NCI-H510A treated with DMSO at 0.1 percent for 48 hours (cell line): ENCODE results near the gene SNAP47.
A peak's percentile ranks its signal among the peaks of the same experiment; 100 is the strongest.

Experiments used
- DNase-seq: peaks from one replicate; lab custom pipeline; 2025; lab: John Stamatoyannopoulos, UW

Gene SNAP47

DNA sequence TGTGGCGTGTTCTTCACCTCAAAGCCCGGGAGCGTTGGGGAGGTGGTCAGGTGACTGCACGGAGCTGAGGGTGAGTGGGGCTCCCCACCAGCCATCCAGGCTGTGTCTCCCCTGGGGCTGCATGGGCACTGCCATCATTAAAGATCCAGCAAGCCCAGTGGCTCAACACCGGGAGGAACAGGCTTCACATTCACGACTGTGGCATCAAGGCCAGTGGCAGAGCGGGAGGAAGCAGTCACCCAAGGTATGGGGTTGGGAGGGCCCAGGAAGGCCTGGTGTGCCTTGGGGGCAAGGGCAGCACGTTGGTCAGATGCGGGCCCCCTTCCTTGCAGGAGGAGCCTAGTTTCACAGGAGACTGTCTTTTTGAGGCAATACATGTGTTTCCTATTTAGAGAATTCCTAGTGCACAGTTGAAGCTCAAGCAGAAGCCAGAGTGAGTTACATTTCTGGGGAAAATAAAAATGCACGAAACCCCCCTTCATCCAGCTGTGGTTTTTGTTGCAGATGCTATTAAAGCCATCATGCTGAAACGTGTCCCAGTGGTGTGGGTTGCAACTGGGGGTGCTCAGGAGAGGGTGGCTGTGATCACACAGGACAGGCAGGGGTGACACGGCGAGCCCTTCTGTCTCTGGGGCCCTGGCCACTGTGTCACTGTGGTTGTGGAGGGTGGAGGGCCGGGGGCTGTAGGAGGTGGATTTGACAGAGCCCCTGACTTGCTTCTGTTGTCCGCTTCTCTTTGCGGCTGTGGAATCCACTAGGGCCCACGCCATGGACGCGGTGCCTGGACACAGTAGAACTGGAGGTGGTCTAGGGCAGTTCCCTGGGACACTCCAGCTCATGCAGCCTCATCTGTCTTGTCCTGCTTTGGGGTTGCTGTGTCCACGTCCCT is 34.1 kb downstream of the SNAP47 start:
- no peak for DNase-seq

DNA sequence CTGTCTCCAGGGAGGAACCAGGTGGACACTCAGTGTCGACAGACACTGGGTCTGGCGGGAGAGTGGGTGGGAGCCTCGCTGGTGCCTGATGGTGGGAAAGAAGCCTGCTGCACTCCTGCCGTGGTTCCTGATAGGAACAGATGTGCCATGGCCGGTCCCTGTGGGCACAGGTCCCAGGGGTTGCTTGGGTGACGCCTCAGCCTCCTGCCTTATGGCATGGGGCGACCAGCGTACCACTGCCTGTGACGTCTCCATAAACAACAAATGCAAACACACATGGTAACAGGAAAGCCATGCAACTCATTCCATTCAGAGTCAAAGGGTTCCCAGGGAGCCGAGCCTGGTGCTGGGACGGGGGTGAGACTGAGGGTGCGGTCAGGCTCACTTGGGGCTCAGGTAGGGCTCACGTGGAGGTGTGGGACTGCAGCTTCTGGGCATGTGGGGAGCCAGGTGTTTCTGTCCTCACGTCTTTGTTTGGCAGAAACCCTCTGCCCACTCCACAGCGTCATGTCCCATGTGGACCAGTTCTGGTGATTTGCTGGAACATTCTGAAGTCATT is 34.8 kb downstream of the SNAP47 start:
- DNase-seq = no peak

DNA sequence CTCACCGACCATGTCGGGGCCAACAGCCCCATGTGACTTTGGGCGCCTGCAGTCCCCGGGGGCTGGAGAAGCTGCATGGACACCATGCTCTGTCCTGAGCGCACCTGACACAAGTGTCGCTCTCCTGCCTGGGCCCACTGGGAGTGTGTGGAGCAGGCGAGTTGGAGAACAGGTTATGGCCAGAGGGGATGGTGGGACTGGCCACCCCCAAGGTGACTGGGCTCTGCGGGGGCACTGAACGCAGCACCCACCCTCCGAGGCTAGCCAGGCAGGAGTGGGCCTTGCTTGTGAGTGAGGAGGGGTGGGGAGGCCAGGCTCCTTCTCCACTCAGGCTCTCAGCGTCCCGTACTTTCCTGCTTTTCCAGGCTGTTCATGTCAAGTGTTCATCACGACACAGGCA is 35.6 kb downstream of the SNAP47 start:
- DNase-seq = no peak

DNA sequence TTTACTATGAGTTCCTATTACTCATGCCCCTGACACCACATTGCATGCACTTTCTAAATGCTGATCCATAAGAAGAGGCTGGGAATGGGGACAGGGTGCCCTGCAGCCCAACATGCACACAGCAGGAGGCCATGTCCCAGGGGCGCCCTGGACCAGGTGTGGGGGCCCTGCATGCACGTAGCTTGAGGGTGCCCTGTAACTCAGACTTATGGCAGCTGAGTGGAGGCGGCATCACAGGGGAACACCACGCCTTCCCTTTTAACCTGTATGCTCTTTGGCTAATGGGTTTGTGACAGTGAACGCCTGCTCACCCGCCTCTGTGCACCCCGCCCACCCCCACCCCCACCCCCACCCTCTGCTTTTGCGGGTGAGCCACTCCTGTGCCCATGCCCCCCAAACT is 36.1 kb downstream of the SNAP47 start:
- DNase-seq = no peak

DNA sequence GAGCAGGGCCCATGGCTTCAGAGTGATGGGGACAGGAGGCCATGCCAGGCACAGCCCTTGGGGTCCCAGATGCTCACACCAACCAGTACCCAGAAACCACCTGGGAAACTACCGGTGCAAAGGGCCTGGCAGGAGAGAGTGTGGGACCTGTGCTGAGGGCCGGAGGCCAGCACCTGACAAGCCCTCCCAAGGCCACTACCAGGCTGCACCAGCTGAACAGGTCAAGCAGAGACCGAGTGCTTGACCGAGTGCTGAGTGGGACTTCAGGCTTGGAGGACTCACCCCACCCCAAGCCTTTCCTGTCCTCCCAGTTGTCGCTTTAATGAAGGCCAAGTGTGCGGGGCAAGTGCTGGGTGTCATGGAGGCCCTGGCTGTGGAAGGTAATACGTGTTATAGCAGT is 36.5 kb downstream of the SNAP47 start:
- no peak for DNase-seq

DNA sequence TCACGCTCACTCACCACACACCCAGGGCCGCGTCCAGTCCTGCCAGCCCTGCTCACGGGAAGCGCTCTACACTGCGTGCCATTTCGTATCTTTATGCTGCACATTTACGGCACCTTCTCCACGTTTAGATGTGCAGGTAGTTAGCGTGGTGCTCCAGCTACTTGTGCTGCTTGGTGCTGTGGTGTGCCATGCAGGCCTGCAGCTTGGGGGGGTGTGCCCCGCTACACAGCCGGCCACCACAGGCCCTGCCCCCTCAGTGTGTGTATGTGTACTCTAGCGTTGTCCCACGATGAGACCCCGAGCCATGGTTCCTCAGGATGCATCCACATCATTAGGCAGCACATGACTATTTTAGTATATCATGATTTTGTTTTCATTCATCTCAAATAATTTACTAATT is 38.3 kb downstream of the SNAP47 start:
- peak; percentile 79 for DNase-seq

DNA sequence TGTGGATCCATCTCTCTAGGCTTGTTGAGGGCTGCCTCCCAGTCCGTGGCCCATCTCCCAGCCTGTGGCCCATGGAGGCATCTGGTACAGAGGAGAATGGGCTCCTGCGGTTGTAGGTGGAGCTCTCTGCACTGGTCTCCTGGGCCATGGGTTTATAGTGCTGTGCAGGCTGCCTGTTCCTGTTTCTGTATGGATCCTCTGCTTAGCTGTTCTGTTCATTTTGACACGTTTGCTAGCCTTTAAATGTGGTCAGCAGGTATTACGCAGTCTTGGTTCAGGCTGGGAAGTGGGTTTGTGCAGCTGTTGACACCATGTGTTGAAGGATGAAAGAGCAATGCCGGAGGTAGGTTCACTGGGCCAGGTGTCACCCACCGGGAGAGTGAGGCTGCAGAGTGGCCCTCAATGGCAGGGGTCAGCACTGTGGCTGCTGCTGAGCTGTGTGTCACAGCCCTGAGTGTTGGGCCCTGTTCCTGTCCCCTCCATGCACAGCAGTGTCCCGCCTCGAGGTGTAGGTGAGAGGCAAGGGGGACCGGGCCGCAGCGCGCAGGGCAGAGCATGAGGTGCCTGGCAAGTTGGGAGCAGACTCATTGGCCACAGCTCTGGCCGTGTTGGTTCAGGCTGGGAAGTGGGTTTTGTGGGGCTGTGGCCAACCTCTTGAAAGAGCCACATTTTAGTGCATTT is 39.0 kb downstream of the SNAP47 start:
- peak; percentile 79 for DNase-seq

DNA sequence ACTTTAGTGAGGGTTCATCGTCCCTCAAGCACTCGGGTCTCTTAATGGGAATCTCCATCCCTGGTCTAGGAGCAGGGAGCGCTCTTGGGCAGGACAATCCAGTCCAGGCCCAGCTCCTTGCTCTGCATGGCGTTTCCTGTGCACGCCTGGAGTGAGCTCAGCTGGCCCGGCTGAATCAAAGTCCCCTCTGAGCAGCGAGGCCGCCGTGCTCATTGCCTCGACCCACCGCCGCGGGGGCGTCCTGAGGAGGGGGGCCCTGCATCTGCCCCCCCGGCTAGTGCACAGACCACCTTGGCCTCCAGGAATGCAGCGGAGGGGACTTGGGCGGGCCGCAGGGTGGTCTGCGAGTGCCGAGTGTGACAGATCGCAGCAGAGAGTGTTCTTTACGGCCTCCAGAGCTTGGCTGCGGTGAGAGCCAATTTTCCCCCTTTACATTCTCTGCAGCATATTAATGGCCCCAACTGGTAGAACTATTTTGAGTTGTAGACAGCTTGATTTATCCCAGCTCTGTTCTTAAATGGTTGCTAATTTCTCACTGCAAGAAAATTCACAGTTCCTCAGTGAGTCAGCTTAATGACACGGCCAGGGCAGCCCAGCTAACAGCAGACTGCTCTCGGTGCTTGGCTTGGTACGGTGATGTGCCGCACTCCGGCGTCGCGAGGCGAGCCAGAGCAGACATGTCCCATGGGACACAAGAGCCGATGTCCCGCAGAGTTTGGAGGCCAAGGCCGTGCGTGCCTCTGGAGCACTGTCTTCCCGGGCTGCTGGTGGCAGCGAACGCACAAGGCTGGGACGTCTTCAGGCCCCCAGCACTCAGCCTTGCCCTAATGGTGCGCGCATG is 39.8 kb downstream of the SNAP47 start:
- DNase-seq = no peak

DNA sequence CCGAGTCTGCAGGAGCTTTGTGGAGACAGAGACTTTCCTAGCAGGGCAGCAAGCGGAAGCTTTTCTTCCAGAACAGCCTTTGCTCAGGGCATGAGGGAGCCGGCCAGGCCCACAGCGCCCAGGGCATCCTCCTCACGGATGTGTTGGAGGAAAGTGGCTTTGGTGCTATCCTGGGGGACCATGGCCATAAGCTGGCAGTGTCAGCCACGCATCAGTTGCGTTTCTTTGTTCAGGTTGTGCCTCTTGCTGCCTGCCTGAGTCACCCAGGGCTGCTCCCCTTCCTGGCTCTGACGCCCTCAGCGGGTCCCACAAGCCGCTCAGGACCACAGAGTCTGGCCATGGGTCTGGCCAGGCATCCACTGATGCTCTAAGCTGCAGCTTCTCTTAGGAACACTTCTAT is 40.6 kb downstream of the SNAP47 start:
- no peak for DNase-seq

DNA sequence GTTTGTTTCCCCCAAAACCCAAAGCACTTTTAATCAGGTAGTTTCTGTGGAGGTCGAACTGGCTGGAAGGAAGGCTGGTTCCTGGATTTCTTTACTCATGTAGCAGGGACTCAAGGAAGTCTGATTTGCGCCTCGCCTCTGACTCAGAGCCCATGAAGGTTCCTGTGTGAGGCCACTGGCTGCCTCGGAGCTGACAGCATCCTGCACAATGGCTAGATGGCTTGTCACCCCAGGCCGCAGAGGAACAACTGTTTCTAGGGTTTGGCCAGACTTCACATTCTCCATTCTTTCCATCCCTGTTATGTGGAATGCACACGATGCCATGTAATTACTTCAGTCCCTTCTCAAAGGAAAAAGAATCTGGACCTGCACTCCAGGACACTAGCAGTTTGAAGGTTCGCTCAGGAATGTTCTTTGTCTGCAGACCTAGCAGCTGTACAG is 41.1 kb downstream of the SNAP47 start:
- DNase-seq = no peak

DNA sequence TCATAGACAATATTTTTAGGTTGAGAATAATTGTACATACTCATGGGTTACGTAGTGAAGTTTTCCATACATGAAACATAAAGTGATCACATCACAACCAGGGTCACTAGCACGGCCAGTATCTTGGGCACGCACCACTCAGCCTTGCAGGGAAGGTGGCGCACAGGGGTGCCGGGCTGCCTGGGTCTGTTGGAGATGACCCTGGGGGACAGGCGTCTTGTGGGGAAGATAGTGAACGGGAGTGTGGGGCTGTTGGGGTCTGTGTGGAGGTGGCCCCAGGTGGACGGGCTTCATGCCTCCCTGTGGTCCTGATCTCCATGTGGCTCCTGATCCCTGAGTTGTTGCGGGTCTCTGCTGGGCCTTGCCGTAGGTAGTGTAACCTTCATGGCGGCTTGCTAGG is 41.9 kb downstream of the SNAP47 start:
- DNase-seq = no peak

DNA sequence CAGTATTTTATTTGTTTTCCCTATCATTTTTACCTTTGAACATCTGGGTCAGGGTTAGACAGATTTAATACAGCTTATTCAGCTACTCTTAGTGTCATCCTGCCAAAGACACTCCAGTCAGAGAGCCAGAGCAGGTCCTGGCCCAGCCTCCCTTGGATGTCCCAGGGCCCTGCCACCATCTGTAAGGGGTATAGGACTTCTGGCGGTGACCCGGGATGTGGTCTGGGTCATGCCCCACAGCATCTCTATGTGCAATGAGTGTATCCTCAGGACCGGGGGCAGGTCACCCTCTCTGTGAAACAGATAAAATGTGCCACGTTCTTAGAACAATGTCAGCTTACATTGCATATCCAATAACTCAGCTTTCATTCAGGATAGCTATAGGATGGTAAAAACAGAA is 42.4 kb downstream of the SNAP47 start:
- no peak for DNase-seq

DNA sequence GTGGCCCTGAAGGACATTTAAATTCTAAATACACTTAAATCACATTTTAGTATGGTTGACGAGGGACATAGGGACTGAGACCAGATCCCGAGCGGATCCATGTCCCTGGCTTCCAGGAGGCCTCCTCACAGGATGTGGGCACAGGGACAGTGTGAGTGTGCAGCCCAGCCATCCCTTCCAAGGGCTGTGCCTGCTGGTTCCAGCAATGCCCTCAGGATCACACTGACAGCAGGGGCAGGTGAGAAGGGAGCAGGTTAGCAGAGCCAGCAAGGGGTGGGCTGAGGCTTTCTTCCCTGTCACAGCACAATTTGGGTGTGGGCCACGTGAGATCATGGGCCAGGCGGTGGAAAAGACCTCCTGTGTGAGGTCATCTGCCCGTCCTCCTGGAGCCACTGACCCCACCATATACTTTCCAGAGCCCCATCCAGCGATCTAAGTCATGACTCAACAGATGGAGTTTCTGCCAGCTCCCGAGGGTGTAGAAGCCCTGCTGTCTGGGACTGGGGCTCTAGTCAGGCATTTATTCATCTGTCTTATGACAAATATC is 43.2 kb downstream of the SNAP47 start:
- DNase-seq = no peak

DNA sequence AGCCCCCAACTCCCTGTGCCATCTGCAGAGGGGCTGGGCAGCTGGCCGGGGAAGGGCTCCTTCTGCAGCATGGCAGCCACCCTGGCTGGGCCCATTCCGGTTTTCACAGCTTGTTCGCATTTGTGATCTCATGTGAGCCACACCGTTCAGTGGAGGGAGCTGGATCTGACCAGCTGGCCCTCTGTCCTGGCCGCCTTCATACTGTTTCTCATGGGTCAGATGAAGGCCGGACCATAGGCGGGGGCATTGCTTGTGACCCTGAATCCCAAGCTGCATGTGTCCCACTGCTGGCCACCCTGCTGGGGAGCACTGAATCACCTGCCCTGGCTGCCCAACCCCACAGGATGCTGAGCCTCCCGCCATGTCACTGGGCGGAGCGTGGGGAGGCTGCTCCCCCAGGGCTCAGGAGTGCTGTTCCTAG is 43.8 kb downstream of the SNAP47 start:
- DNase-seq = no peak

DNA sequence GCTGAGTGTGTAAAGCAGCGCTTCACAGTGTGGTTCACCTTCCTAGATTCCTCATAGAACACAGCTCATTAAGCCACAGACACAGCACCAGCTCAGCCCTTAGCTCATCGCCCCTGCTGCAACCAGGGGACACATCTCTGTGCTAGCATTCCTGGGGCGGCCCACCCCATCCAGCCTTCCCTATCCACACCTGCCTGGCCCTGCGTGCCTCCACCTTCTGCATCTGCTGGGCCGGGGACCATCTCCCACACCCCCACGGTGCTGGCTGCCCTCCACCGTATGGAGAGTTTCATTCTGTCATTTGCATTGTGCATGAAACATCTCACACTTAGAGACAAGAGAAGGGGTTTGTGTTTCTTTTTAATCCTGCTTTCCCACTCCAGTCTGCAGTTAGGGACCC is 44.5 kb downstream of the SNAP47 start:
- no peak for DNase-seq

DNA sequence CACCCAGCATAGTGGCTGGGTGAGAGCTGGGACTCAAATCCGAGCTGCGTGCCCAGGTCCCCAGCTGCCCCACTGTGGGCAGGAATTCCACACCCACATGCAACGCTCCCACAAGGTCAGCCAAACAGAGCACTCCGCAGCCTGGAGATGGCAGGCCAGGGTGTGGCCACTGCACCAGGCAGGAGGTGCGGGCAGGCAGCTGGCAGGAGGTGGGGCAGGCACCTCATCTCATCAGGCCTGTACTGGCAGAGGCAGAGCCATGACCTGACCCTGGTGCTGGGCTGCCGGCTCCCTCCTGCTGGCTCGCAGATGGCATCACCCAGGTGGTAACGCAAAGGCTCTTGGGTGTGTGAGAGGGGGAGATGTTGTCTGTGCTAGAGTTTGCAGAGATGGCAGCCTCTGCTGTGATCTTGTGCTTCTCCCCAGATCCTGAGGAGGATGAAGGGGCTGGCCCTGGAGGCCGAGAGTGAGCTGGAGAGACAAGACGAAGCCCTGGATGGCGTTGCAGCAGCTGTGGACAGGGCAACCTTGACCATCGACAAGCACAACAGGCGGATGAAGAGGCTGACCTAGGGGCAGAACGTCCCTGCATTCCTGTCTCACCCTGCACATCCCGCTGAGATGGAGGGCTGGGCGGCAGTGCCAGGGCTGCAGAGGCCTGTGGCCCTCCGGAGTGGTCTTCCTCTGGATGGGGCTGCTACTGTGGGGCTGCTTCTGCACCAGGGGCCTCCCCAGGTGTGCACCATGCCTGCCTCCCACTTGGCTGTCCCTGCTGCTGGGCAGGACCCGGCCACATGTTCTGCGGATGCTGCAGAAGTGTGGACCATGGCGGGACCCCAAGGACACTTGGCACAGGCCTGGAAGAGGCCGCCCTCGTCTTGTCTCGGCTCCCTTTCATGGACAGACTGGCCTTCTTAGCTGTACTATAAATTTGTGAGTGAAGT is 45.1 kb downstream of the SNAP47 start:
- no peak for DNase-seq

DNA sequence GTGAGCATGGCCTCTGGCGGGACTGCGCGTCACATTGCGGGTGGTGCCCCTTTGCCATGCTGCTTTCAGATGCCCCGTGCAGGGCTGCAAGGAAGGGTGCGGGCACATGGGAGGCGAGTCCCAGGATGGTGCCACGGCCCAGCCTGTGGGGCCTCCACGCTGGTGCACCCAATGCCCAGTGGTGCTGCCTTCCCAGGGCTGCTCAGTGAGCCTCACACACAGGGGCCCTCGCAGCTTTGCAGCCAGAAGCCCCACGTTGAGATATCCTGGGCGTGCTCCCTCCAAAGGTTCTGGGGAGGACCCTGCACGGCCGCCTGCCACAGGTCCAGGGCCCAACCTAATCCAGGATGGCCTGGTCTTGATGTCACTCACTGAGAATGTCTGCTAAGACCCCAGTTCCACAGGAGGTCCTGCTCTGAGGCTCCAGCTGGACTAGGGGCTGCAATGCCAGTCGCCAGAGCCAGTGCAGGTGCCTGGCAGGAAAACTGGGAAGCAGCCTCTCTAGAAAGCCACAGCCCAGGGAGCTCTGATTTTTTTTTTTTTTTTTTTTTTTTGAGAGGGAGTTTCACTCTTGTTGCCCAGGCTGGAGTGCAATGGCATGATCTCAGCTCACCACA is 46.2 kb downstream of the SNAP47 start:
- no peak for DNase-seq

DNA sequence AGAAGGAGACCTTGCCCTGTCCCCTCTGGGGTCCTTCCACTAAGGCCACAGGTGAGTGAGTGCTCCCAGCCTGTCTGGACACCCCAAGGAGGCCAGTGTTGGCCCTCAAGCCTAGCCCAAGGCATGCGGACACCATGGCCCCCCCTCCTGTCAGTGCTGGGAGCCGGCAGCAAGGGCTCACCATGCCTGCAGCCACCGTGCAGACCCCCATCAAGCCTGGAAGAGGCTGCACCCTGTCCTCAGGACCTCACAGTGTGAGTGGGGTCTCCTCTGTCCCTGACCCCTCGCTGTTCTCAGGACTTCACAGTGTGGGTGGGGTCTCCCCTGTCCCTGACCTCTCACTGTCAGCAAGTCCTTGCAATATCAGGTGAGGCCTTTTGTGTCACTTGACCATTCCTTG is 47.0 kb downstream of the SNAP47 start:
- DNase-seq = no peak

DNA sequence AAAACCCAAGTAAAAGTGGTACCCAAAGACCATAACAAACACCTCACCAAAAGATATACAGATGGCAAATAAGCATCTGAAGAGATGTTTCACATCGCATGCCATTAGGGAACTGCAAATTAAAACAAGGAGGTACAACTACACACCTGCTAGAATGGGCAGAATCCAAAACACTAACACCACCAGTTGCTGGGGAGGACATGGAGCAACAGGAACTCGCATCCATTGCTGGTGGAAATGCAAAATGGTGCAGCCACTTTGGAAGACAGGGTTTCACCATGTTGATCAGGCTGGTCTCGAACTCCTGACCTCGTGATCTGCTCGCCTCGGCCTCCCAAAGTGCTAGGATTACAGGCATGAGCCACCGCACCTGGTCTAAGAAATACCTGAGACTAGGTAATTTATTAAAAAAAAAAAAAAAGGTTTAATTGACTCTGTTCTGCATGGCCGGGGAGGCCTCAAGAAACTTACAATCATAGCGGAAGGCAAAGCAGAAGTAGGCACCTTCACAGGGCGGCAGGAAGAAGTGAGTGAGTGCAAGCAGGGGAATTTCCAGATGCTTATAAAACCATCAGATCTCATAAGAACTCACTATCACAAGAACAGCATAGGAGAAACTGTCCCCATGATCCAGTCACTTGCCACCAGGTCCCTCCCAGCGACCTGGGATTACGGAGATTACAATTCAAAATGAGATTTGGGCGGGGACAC is 50.0 kb downstream of the SNAP47 start:
- DNase-seq = no peak
